BJ (cell line): ENCODE measurements around the gene EFNA5. TPM values are rescaled to one million over a fixed set of nuclear protein-coding genes. Genes with fewer than 3 reads are reported as not detected.

ENCODE experiments used
- CTCF ChIA-PET: fragments of 350-600 bp; formaldehyde crosslinking; extraction: SDS; loops from one replicate; lab custom pipeline; 2021; ENCODE audit warnings: antibody characterized with exemption, inconsistent platforms; lab: Yijun Ruan, JAX
- POLR2A ChIA-PET: fragments of 300-600 bp; sonication (Branson Sonifier 250); formaldehyde crosslinking; extraction: SDS; loops from one replicate; lab custom pipeline; 2021; ENCODE audit warnings: antibody characterized with exemption; lab: Charles Lee
- DNase-seq: peaks from one replicate; pipeline ENCODE4 v3.0.0-alpha.2; 2011; ENCODE audit warnings: low read depth
- H3K27me3 ChIP-seq: 2 replicates; pipeline ENCODE4 v1.6.0; 2011; ENCODE audit warnings: low read length; ENCODE audit not compliant: control insufficient read depth, insufficient read depth
- H3K36me3 ChIP-seq: 2 replicates; pipeline ENCODE4 v1.5.1; 2011; ENCODE audit warnings: low read length; ENCODE audit not compliant: control insufficient read depth, insufficient read depth
- H3K4me3 ChIP-seq: 2 replicates; pipeline ENCODE4 v1.5.1; 2011; ENCODE audit warnings: low read depth, mild to moderate bottlenecking, control low read depth, low read length
- polyA plus RNA-seq: library from polyadenylated mRNA; depleted of rRNA; stranded (reverse); fragments of >200 nt; gene quantifications from 2 replicates; pipeline ENCODE4 v1.2.3, GENCODE V29; 2011
- TF ChIP-seq, protein P1 (sequence below): IDR thresholded peaks from 2 replicates; pipeline ENCODE4 v1.5.1; 2011; ENCODE audit warnings: low read depth, mild to moderate bottlenecking, control low read depth, inconsistent platforms, low read length, moderate library complexity; ENCODE audit not compliant: insufficient read depth

Gene EFNA5
- polyA plus RNA-seq, 1 experiment, result 0.67 TPM

- no peak overlapping the region for H3K4me3 ChIP-seq
- POLR2A ChIA-PET, result no interaction called here
- CTCF ChIA-PET, result interaction anchor here (0.9 kb wide), 1 partner anchor 16 kb away, joined by 3 read pairs; no protein-coding TSS in a partner anchor
- H3K36me3 ChIP-seq, result no peaks in the 10 kb centered on the region
- DNase-seq, result peak; percentile 38
- TF ChIP-seq, protein P1, sequence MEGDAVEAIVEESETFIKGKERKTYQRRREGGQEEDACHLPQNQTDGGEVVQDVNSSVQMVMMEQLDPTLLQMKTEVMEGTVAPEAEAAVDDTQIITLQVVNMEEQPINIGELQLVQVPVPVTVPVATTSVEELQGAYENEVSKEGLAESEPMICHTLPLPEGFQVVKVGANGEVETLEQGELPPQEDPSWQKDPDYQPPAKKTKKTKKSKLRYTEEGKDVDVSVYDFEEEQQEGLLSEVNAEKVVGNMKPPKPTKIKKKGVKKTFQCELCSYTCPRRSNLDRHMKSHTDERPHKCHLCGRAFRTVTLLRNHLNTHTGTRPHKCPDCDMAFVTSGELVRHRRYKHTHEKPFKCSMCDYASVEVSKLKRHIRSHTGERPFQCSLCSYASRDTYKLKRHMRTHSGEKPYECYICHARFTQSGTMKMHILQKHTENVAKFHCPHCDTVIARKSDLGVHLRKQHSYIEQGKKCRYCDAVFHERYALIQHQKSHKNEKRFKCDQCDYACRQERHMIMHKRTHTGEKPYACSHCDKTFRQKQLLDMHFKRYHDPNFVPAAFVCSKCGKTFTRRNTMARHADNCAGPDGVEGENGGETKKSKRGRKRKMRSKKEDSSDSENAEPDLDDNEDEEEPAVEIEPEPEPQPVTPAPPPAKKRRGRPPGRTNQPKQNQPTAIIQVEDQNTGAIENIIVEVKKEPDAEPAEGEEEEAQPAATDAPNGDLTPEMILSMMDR, result no peak
- H3K27me3 ChIP-seq, result peaks cover 10% of the 10 kb centered on the region
These were observed 154.1 kb downstream of the EFNA5 start for GRCh38 chr5:107516452-107517184.

DNA sequence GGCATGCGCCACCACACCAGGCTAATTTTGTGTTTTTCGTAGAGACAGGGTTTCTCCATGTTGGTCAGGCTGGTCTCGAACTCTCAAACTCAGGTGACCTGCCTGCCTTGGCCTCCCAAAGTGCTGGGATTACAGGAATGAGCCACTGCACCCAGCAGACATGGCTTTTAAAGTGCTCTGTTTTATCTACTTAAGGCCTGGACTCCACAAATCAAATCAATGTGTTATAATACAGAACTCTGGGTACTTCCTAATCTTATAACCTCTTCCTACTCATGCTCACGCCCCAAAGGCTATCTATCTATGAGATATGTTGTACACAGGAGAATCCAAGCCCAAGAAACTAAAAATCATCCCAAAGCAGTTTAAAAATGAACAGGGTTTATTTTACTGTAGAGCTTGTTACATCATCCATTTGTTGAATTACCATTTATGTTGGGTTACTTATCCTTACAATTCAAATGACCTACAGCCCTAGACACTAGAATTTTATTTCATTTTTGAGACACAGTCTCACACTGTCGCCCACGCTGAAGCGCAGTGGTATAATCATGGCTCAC, 155.1 kb downstream of the EFNA5 start:
- TF ChIP-seq, protein P1, result no peak
- ChIA-PET CTCF (no interaction called here), POLR2A (no interaction called here)
- no peak for DNase-seq
- Histone ChIP-seq H3K4me3 (no peak overlapping the region), H3K36me3 (no peaks in the 10 kb centered on the region), H3K27me3 (peaks cover 10% of the 10 kb centered on the region)

- DNase-seq, result no peak
- Histone ChIP-seq H3K27me3 (peaks cover 6% of the 10 kb centered on the region), H3K4me3 (no peak overlapping the region), H3K36me3 (no peaks in the 10 kb centered on the region)
- POLR2A ChIA-PET, result no interaction called here
- CTCF ChIA-PET, result no interaction called here
- TF ChIP-seq, protein P1, result no peak
These were observed 156.4 kb downstream of the EFNA5 start for GRCh38 chr5:107514305-107514704.

- TF ChIP-seq, protein P1, result no peak
- CTCF ChIA-PET, result no interaction called here
- H3K4me3 ChIP-seq, result no peak overlapping the region
- peaks cover 6% of the 10 kb centered on the region for H3K27me3 ChIP-seq
- POLR2A ChIA-PET, result no interaction called here
- H3K36me3 ChIP-seq, result no peaks in the 10 kb centered on the region
- DNase-seq, result no peak
These were observed 157.2 kb downstream of the EFNA5 start for GRCh38 chr5:107513337-107514085.

GRCh38 chr5:107512029-107512428, 158.7 kb downstream of the EFNA5 start:
- no peaks in the 10 kb centered on the region for H3K36me3 ChIP-seq
- TF ChIP-seq, protein P1, result no peak
- no peak for DNase-seq
- CTCF ChIA-PET, result interaction anchor here (0.6 kb wide), 1 partner anchor 18 kb away, joined by 3 read pairs; no protein-coding TSS in a partner anchor
- POLR2A ChIA-PET, result no interaction called here
- H3K27me3 ChIP-seq, result peaks cover 6% of the 10 kb centered on the region
- no peak overlapping the region for H3K4me3 ChIP-seq
